Measurements from ENCODE around the gene TTC16. TPM values are rescaled to one million over a fixed set of nuclear protein-coding genes. Genes with fewer than 3 reads are reported as not detected.

TTC16 gene
- total RNA-seq, 2 donors from 2014 or later = 0.05 to 0.07 TPM

DNA sequence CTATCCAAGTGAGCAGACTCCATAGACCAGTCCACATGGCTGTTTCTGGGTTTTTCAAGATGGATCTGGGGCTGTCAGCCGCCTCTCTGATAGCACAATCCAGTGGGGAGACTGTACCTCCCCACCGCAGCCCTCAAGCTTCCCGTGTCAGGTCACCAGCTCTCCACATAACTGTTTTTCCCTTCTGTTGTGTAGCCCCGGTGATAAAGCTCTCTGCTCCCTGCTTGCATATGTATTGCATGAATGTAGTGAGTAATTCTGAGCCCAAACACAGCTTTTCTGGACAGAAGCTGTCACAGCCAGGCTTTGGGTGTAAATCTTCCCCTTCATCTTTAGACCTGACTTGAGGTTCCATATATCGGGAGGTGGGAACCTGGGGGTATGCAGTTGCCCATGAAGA, 32.2 kb upstream of the TTC16 start:
- no peaks in the 10 kb centered on the region for H3K36me3 ChIP-seq
- H3K4me1 ChIP-seq = no peaks in the 10 kb centered on the region
- no peaks in the 10 kb centered on the region for H3K9me3 ChIP-seq
- intact Hi-C loops (cut with DNase I) = no loop called here
- TF ChIP-seq, protein P1, sequence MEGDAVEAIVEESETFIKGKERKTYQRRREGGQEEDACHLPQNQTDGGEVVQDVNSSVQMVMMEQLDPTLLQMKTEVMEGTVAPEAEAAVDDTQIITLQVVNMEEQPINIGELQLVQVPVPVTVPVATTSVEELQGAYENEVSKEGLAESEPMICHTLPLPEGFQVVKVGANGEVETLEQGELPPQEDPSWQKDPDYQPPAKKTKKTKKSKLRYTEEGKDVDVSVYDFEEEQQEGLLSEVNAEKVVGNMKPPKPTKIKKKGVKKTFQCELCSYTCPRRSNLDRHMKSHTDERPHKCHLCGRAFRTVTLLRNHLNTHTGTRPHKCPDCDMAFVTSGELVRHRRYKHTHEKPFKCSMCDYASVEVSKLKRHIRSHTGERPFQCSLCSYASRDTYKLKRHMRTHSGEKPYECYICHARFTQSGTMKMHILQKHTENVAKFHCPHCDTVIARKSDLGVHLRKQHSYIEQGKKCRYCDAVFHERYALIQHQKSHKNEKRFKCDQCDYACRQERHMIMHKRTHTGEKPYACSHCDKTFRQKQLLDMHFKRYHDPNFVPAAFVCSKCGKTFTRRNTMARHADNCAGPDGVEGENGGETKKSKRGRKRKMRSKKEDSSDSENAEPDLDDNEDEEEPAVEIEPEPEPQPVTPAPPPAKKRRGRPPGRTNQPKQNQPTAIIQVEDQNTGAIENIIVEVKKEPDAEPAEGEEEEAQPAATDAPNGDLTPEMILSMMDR (IDR thresholded peaks at IDR 0.05) = no peak
- H3K4me3 ChIP-seq = no peak overlapping the region
- DNase-seq = no peak
- no peak overlapping the region for H3K27ac ChIP-seq
- no peaks in the 10 kb centered on the region for H3K27me3 ChIP-seq
- no peak overlapping the region for H3K9ac ChIP-seq (ENCODE audit: low read depth in 2 of 2, low read length in 2 of 2)

DNA sequence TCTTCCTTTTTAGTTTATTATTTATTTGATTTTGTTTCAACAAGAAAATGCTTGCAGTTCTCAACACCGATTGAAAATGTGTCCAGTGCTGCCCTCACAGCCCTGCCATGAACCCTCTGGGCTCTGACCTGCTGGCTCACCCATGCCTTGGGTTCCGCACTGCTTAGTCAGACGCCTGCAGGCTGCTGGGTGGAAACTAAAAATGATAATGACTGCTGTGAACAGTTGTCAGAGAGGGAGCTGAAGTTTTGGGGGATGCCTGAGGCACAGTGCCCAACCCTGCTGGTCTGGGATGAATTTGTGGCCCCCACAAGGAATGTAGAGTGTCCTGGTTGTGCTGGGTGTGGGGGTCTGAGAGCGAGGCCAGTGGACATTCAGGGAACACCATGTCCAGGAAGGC, 31.3 kb upstream of the TTC16 start:
- Histone ChIP-seq H3K27me3 (no peaks in the 10 kb centered on the region), H3K4me1 (no peaks in the 10 kb centered on the region), H3K9me3 (no peaks in the 10 kb centered on the region), H3K27ac (no peak overlapping the region), H3K9ac (ENCODE audit: low read depth in 2 of 2, low read length in 2 of 2) (no peak overlapping the region), H3K4me3 (no peak overlapping the region), H3K36me3 (no peaks in the 10 kb centered on the region)
- DNase-seq = no peak
- intact Hi-C loops (cut with DNase I) = no loop called here
- TF ChIP-seq, protein P1 (IDR thresholded peaks at IDR 0.05) = no peak

DNA sequence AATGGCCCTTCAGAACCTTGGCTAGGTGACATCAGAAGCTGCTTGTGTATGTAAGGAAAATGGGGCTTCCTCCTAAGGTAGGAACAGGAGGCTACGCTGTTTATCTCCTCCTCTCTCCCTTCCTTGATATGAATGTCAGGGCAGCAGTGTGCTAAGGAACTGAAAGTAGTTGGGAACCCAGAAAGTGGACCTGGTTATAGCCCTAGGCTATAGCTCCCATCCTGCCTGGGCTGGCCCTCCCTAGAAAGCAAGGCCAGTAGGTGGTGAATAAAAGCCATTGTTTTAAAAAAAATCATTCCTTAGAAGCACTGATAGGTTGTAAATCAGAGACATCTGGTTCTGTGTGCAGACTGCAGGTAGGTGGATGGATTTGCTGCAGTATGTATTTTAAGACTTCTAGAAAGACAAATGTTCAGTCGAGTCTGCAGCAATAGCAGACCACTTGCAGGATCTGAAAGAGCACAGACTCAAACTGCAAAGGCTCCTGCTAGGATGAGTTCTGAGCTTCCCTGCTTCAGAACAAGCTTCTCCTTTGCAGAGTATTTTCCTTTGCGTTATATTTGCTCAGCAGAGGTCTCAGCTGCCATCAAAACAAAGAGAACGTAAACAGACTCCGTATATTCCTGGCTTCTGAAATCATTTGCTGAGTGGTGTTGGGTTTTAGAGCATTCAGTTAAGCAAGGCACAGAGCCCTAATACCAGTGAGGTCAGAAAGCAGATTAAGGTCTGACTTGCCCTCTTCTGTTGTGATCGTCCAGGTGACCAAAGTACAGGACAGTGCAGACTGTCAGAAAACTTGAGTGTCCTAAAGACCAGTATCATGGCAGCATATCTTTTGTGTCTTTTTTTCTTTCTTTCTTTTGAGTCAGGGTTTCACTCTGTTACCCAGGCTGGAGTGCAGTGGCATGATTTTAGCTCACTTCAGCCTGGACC, 29.2 kb upstream of the TTC16 start:
- Histone ChIP-seq H3K27ac (no peak overlapping the region), H3K36me3 (no peaks in the 10 kb centered on the region), H3K4me3 (no peak overlapping the region), H3K27me3 (no peaks in the 10 kb centered on the region), H3K9ac (ENCODE audit: low read depth in 2 of 2, low read length in 2 of 2) (no peak overlapping the region), H3K4me1 (no peaks in the 10 kb centered on the region), H3K9me3 (no peaks in the 10 kb centered on the region)
- no peak for DNase-seq
- TF ChIP-seq, protein P1 (IDR thresholded peaks at IDR 0.05) = no peak
- intact Hi-C loops (cut with DNase I) = no loop called here

DNA sequence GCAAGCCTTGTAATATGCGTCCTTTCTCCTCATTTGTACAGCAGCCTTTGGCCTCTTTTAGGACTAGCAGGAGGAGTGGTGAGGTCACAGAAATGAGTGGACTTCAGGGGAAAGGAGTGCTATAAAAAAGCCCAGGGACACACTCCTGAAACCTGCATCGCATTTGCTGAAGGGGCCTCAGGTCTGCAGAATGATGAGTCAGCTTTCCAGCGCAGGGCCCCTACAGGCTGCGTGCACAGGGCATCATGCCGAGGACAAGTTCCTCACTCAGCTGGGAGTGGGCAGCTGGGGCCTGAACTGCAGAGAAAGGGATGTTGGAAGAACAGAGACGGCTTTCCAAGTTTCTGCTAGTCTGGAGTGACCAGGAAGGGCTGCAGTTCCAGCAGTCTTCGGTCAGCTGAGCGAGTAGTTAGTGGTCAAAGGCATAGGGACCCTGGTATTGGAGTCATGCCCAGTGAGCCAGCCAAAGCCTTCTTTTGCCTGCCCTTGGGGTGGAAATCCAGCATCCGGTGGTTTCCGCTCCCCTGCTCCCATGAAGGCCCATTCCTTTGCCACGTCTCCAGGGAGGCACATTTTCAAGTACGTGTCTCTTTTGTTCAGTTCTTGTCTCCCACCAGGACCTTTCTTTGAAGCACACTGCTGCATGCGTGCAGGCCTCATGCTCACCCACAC, 26.4 kb upstream of the TTC16 start:
- intact Hi-C loops (cut with DNase I) = no loop called here

DNA sequence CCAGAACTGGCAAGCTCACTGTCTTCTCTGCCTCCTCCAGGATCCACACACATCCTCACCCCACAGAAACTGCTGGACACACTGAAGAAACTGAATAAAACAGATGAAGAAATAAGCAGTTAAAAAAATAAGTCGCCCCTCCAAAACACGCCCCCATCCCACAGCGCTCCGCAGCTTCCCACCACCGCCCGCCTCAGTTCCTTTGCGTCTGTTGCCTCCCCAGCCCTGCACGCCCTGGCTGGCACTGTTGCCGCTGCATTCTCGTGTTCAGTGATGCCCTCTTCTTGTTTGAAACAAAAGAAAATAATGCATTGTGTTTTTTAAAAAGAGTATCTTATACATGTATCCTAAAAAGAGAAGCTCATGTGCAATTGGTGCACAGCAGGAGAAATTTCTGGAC, 25.1 kb upstream of the TTC16 start:
- DNase-seq = no peak
- intact Hi-C loops (cut with DNase I) = no loop called here
- Histone ChIP-seq H3K27ac (no peak overlapping the region), H3K9me3 (no peaks in the 10 kb centered on the region), H3K4me1 (no peaks in the 10 kb centered on the region), H3K36me3 (no peaks in the 10 kb centered on the region), H3K4me3 (no peak overlapping the region), H3K27me3 (no peaks in the 10 kb centered on the region), H3K9ac (ENCODE audit: low read depth in 2 of 2, low read length in 2 of 2) (no peak overlapping the region)
- TF ChIP-seq, protein P1 (IDR thresholded peaks at IDR 0.05) = no peak

More for the DNA sequence above, 26.4 kb upstream of the TTC16 start:
- Histone ChIP-seq H3K36me3 (no peaks in the 10 kb centered on the region), H3K4me3 (no peak overlapping the region), H3K9ac (ENCODE audit: low read depth in 2 of 2, low read length in 2 of 2) (no peak overlapping the region), H3K27me3 (no peaks in the 10 kb centered on the region), H3K9me3 (no peaks in the 10 kb centered on the region), H3K4me1 (no peaks in the 10 kb centered on the region), H3K27ac (no peak overlapping the region)
- TF ChIP-seq, protein P1 (IDR thresholded peaks at IDR 0.05) = no peak
- DNase-seq = no peak

All from colonic mucosa (tissue), 4 donors.